BJ (cell line): Measurements from ENCODE around the gene PRSS2. TPM values are rescaled to one million over a fixed set of nuclear protein-coding genes. Genes with fewer than 3 reads are reported as not detected.
"Not testable (repeated sequence)": the region's sequence is repeated elsewhere in the genome, so short reads cannot be mapped to it uniquely, and the experiment has no call there.

Source experiments
- CTCF ChIA-PET: fragments of 350-600 bp; formaldehyde crosslinking; extraction: SDS; loops from one replicate; lab custom pipeline; 2021; ENCODE audit warnings: antibody characterized with exemption, inconsistent platforms; lab: Yijun Ruan, JAX
- POLR2A ChIA-PET: fragments of 300-600 bp; sonication (Branson Sonifier 250); formaldehyde crosslinking; extraction: SDS; loops from one replicate; lab custom pipeline; 2021; ENCODE audit warnings: antibody characterized with exemption; lab: Charles Lee
- DNase-seq: peaks from one replicate; pipeline ENCODE4 v3.0.0-alpha.2; 2011; ENCODE audit warnings: low read depth
- H3K27me3 ChIP-seq: 2 replicates; pipeline ENCODE4 v1.6.0; 2011; ENCODE audit warnings: low read length; ENCODE audit not compliant: control insufficient read depth, insufficient read depth
- H3K36me3 ChIP-seq: 2 replicates; pipeline ENCODE4 v1.5.1; 2011; ENCODE audit warnings: low read length; ENCODE audit not compliant: control insufficient read depth, insufficient read depth
- H3K4me3 ChIP-seq: 2 replicates; pipeline ENCODE4 v1.5.1; 2011; ENCODE audit warnings: low read depth, mild to moderate bottlenecking, control low read depth, low read length
- CTCF ChIP-seq: IDR thresholded peaks from 2 replicates; pipeline ENCODE4 v1.5.1; 2011; ENCODE audit warnings: low read depth, mild to moderate bottlenecking, control low read depth, inconsistent platforms, low read length, moderate library complexity; ENCODE audit not compliant: insufficient read depth
- polyA plus RNA-seq: library from polyadenylated mRNA; depleted of rRNA; stranded (reverse); fragments of >200 nt; gene quantifications from 2 replicates; pipeline ENCODE4 v1.2.3, GENCODE V29; 2011

PRSS2 gene
- polyA plus RNA-seq, 1 experiment: not detected

DNA sequence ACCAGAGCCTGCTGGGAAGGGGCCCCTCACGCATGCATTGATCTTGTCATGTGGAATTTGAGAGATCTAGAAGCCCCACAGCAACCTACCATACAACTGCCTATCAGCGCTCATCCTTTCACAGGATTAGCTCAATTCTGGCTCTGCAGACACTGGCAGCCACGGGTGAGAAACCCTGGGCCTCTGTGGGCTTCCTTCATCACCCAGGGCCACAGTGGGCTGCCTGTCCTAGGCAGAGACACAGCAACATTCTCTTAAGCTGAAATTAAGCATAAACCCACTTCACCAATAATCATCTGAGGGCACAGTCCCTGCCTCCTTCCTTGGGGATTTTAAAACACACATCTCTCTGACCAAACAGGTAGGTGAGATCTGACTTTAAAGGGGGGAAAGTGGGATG, 3.3 kb upstream of the PRSS2 start:
- TF ChIP-seq CTCF: no peak
- peaks cover 5% of the 10 kb centered on the region; the same call in 1 of the 2 replicates for H3K27me3 ChIP-seq
- POLR2A ChIA-PET: no interaction called here
- H3K4me3 ChIP-seq: no peak overlapping the region
- CTCF ChIA-PET: interaction anchor here (1.1 to 1.2 kb wide), 2 partner anchors 37 to 53 kb away, joined by 3 read pairs; no protein-coding TSS in a partner anchor
- DNase-seq: no peak
- H3K36me3 ChIP-seq: no peaks in the 10 kb centered on the region

GRCh38 chr7:142767861-142768260, 2.9 kb upstream of the PRSS2 start:
- TF ChIP-seq CTCF: no peak
- Histone ChIP-seq H3K36me3 (no peaks in the 10 kb centered on the region), H3K27me3 (peaks cover 5% of the 10 kb centered on the region; the same call in 1 of the 2 replicates), H3K4me3 (no peak overlapping the region)
- POLR2A ChIA-PET: no interaction called here
- DNase-seq: no peak
- CTCF ChIA-PET: interaction anchor here (0.8 to 1.2 kb wide), 3 partner anchors 15 to 164 kb away, joined by 3 read pairs; no protein-coding TSS in a partner anchor

DNA sequence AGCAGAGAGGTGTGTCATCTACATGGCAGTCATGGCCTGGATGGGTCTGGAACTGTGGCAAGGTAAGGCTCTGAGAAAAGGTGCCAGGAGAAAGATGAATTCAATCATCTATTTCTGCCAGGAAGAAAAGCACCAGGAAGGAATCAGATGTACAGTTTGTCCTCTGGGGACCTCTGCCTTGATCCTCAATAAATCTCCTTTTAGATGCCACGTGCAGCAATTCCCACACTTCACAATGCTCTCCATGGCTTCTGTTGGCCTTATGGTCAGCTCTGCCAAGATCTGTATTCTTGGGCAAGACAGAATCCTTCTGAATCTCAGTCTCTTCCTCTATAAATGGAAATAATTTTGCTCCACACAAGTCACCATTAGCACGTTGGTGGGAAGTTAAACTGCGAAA, 1.9 kb upstream of the PRSS2 start:
- H3K27me3 ChIP-seq, DNase-seq, POLR2A ChIA-PET, H3K4me3 ChIP-seq, H3K36me3 ChIP-seq: not testable (repeated sequence)
- CTCF ChIA-PET: interaction anchor here (0.7 to 1.2 kb wide), 4 partner anchors 14 to 165 kb away, joined by 3 read pairs; no protein-coding TSS in a partner anchor

GRCh38 chr7:142771353-142771723, 568 bp downstream of the PRSS2 start:
- Histone ChIP-seq H3K36me3 (no peaks in the 10 kb centered on the region), H3K4me3 (no peak overlapping the region), H3K27me3 (peaks cover 5% of the 10 kb centered on the region; the same call in 1 of the 2 replicates)
- TF ChIP-seq CTCF: no peak
- CTCF ChIA-PET: interaction anchor here (0.6 to 3.1 kb wide), 2 partner anchors 12 to 287 kb away, joined by 3 to 27 read pairs; no protein-coding TSS in a partner anchor
- no peak for DNase-seq
- POLR2A ChIA-PET: no interaction called here

DNA sequence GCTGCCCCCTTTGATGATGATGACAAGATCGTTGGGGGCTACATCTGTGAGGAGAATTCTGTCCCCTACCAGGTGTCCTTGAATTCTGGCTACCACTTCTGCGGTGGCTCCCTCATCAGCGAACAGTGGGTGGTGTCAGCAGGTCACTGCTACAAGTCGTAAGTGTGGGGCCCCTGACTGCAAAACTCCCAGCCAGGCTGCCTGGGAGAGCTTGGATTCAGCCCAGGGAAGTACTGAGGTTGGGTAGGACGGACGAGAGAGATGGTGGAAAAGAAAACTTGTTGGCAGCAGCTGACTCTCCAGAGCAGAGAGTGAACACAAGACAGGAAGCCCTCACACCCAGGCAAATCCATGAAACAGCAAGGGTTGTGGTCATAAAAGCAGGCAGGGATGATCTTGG, 1.3 kb downstream of the PRSS2 start:
- H3K27me3 ChIP-seq: peaks cover 5% of the 10 kb centered on the region; the same call in 1 of the 2 replicates
- ChIA-PET CTCF (interaction anchor here (0.6 to 3.1 kb wide), 2 partner anchors 11 to 287 kb away, joined by 3 to 27 read pairs; no protein-coding TSS in a partner anchor), POLR2A (no interaction called here)

More for the DNA sequence above, 1.3 kb downstream of the PRSS2 start:
- no peak for DNase-seq
- Histone ChIP-seq H3K36me3 (no peaks in the 10 kb centered on the region), H3K4me3 (no peak overlapping the region)
- no peak for TF ChIP-seq CTCF
